Neuronal stem cell (in vitro differentiated cells): ENCODE data around the gene UBE2QL1.

Experiments used
- DNase-seq: peaks from one replicate; pipeline ENCODE4 v3.0.0-alpha.2; 2013; ENCODE audit warnings: low spot score
- H2AFZ ChIP-seq: one replicate; pipeline ENCODE4 v1.6.1; 2013; ENCODE audit warnings: mild to moderate bottlenecking, low read length, inconsistent platforms
- H2AK5ac ChIP-seq: 2 replicates; pipeline ENCODE4 v1.6.1; 2013; ENCODE audit warnings: low read depth, mild to moderate bottlenecking, inconsistent platforms, low read length, moderate library complexity, mixed read lengths
- H2BK120ac ChIP-seq: 2 replicates; pipeline ENCODE4 v1.6.1; 2013; ENCODE audit warnings: low read depth, mild to moderate bottlenecking, inconsistent platforms, low read length, moderate library complexity, mixed read lengths
- H2BK12ac ChIP-seq: one replicate; pipeline ENCODE4 v1.6.1; 2013; ENCODE audit warnings: low read length, inconsistent platforms
- H2BK15ac ChIP-seq: 2 replicates; pipeline ENCODE4 v1.6.1; 2013; ENCODE audit warnings: mild to moderate bottlenecking, low read length, inconsistent platforms, mixed read lengths
- H2BK5ac ChIP-seq: one replicate; pipeline ENCODE4 v1.6.1; 2013; ENCODE audit warnings: inconsistent platforms, mild to moderate bottlenecking, low read length, moderate library complexity
- H3K14ac ChIP-seq: one replicate; pipeline ENCODE4 v1.6.1; 2013; ENCODE audit warnings: low read length, inconsistent platforms
- H3K18ac ChIP-seq: 2 replicates; pipeline ENCODE4 v1.6.1; 2013; ENCODE audit warnings: low read length, inconsistent platforms
- H3K23ac ChIP-seq: 2 replicates; pipeline ENCODE4 v1.6.1; 2013; ENCODE audit warnings: low read depth, mild to moderate bottlenecking, mixed read lengths, low read length, inconsistent platforms; ENCODE audit not compliant: poor library complexity
- H3K27ac ChIP-seq: replicated peaks from 3 replicates; pipeline ENCODE4 v1.5.1; 2013; ENCODE audit warnings: low read length, inconsistent platforms
- H3K27me3 ChIP-seq, 3 experiments: 2 replicates each; pipeline ENCODE4 v1.6.1; 2013; ENCODE audit warnings: low read length in 3 of 3, mild to moderate bottlenecking in 2 of 3, inconsistent platforms in 1 of 3, low read depth in 1 of 3, mixed read lengths in 1 of 3, moderate library complexity in 1 of 3; ENCODE audit not compliant: control insufficient read depth in 3 of 3, insufficient read depth in 3 of 3
- H3K36me3 ChIP-seq, 2 donors: replicated peaks in 1 of 2; 2 replicates each; pipeline ENCODE4 v1.6.1; 2013; ENCODE audit warnings: low read length in 2 of 2; ENCODE audit not compliant: control insufficient read depth in 2 of 2, insufficient read depth in 2 of 2
- H3K4ac ChIP-seq: 2 replicates; pipeline ENCODE4 v1.6.1; 2013; ENCODE audit warnings: inconsistent platforms, mild to moderate bottlenecking, low read length, moderate library complexity
- H3K4me1 ChIP-seq, 2 donors: 1 replicate in 1 of 2; 2 replicates in 1 of 2; pipeline ENCODE4 v1.6.1; 2013; ENCODE audit warnings: low read length in 2 of 2, low read depth in 1 of 2; ENCODE audit not compliant: control insufficient read depth in 2 of 2, insufficient read depth in 1 of 2
- H3K4me2 ChIP-seq: one replicate; pipeline ENCODE4 v1.6.1; 2013; ENCODE audit warnings: mild to moderate bottlenecking, low read length, inconsistent platforms; ENCODE audit not compliant: insufficient read depth, poor library complexity, severe bottlenecking
- H3K4me3 ChIP-seq, 2 donors: 2 replicates each; pipeline ENCODE4 v1.5.1; 2013; ENCODE audit warnings: low read length in 2 of 2, mild to moderate bottlenecking in 2 of 2, inconsistent platforms in 1 of 2, moderate library complexity in 1 of 2
- H3K79me1 ChIP-seq: one replicate; pipeline ENCODE4 v1.6.1; 2013; ENCODE audit warnings: low read depth, mild to moderate bottlenecking, inconsistent platforms, low read length, moderate library complexity
- H3K9ac ChIP-seq: one replicate; pipeline ENCODE4 v1.6.1; 2013; ENCODE audit warnings: mild to moderate bottlenecking, low read depth, low read length, inconsistent platforms; ENCODE audit not compliant: poor library complexity
- H3K9me3 ChIP-seq, 2 donors: replicated peaks in 1 of 2; 2 replicates each; pipeline versions ENCODE3 to v1.6.1; 2013; ENCODE audit warnings: low read length in 2 of 2, mild to moderate bottlenecking in 2 of 2, inconsistent platforms in 1 of 2, low read depth in 1 of 2, mixed read lengths in 1 of 2, moderate library complexity in 1 of 2; ENCODE audit not compliant: control insufficient read depth in 2 of 2, insufficient read depth in 1 of 2
- H4K8ac ChIP-seq: one replicate; pipeline ENCODE4 v1.6.1; 2013; ENCODE audit warnings: low read depth, mild to moderate bottlenecking, inconsistent platforms, low read length, moderate library complexity
- H4K91ac ChIP-seq: one replicate; pipeline ENCODE4 v1.6.1; 2013; ENCODE audit warnings: low read length, low read depth, mild to moderate bottlenecking, inconsistent platforms; ENCODE audit not compliant: poor library complexity
- WGBS, 2 donors: extraction: QIAGEN DNeasy Blood & Tissue Kit; methylation state at CpG; one replicate each; pipeline ENCODE4 v1.1.7; 2013; ENCODE audit warnings: missing lambda C conversion rate in 2 of 2, mixed read lengths in 1 of 2; ENCODE audit not compliant: insufficient read length in 2 of 2, insufficient replicate concordance in 1 of 2; ENCODE audit errors: extremely low coverage in 2 of 2; 5-methylcytosine and 5-hydroxymethylcytosine counted together

Gene UBE2QL1

GRCh38 chr5:6468104-6468503, 19.4 kb downstream of the UBE2QL1 start:
- Histone ChIP-seq H3K36me3 (no peaks in the 10 kb centered on the region), H4K8ac (no peak overlapping the region), H3K27ac (no peak overlapping the region), H3K79me1 (no peaks in the 10 kb centered on the region), H3K14ac (no peak overlapping the region), H3K9me3 (no peaks in the 10 kb centered on the region), H3K18ac (peak overlapping the region; percentile 81), H3K4me3 (no peak overlapping the region), H3K23ac (no peak overlapping the region), H3K9ac (peak overlapping the region; percentile 39), H2BK12ac (peak overlapping the region; percentile 86), H3K4me2 (no peak overlapping the region), H2BK120ac (no peak overlapping the region), H3K4ac (no peak overlapping the region), H2BK5ac (no peak overlapping the region), H2AK5ac (no peak overlapping the region), H2AFZ (peak overlapping the region; percentile 45), H4K91ac (no peak overlapping the region), H2BK15ac (no peak overlapping the region), H3K4me1 (peaks cover 0 to 19% of the 10 kb centered on the region in 2 donors), H3K27me3 (peaks cover 0 to 43% (median 0%) of the 10 kb centered on the region in 3 experiments)
- no peak for DNase-seq
- no CpG with 5 or more reads among the region's 11 CpGs for WGBS, 2 donors

DNA sequence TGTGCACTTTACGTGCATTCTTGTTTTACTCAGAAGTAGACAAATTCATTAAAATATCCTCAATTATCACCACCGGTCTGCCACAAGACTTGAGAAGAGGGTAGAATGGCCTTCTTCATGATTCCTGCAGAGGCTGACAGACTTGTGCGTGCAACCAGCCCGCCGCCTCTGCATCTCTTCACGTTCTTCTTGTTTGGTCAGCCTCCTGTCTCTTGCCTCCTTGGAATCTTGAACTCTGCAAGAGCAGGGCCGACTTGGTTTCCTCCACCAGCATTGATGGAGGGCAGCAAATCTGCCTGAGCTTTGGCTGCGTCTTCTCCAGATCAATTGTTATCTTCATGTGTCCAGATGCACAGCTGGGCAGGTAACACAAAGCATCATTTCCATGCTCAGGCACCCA, 20.2 kb downstream of the UBE2QL1 start:
- Histone ChIP-seq H2BK12ac (no peak overlapping the region), H2BK5ac (no peak overlapping the region), H4K91ac (no peak overlapping the region), H2AK5ac (peak overlapping the region; percentile 16), H3K23ac (peak overlapping the region; percentile 38), H3K27me3 (peaks cover 0 to 50% (median 0%) of the 10 kb centered on the region in 3 experiments), H3K4me2 (no peak overlapping the region), H2BK120ac (peak overlapping the region; percentile 64), H3K9ac (no peak overlapping the region), H3K36me3 (no peaks in the 10 kb centered on the region), H3K79me1 (no peaks in the 10 kb centered on the region), H3K18ac (no peak overlapping the region), H3K4ac (no peak overlapping the region), H3K27ac (no peak overlapping the region), H3K14ac (no peak overlapping the region), H3K9me3 (no peaks in the 10 kb centered on the region), H3K4me1 (peaks cover 0 to 19% of the 10 kb centered on the region in 2 donors), H2AFZ (no peak overlapping the region), H2BK15ac (no peak overlapping the region), H3K4me3 (no peak overlapping the region), H4K8ac (no peak overlapping the region)
- no CpG with 5 or more reads among the region's 8 CpGs for WGBS, 2 donors
- DNase-seq: no peak

- H2BK120ac ChIP-seq: no peak overlapping the region
- H4K8ac ChIP-seq: no peak overlapping the region
- no peak overlapping the region for H3K4me2 ChIP-seq
- no peak overlapping the region for H2AFZ ChIP-seq
- no peak overlapping the region for H2BK12ac ChIP-seq
- no peak overlapping the region for H3K27ac ChIP-seq
- no peak overlapping the region for H3K4ac ChIP-seq
- H3K14ac ChIP-seq: no peak overlapping the region
- H3K4me3 ChIP-seq: no peak overlapping the region
- H3K27me3 ChIP-seq: peaks cover 0 to 59% (median 0%) of the 10 kb centered on the region in 3 experiments
- H3K4me1 ChIP-seq: peaks cover 0 to 19% of the 10 kb centered on the region in 2 donors
- H3K23ac ChIP-seq: no peak overlapping the region
- WGBS, 2 donors: no CpG with 5 or more reads among the region's 11 CpGs
- no peak overlapping the region for H2BK5ac ChIP-seq
- no peak overlapping the region for H3K18ac ChIP-seq
- H4K91ac ChIP-seq: no peak overlapping the region
- H2BK15ac ChIP-seq: no peak overlapping the region
- H2AK5ac ChIP-seq: no peak overlapping the region
- H3K9ac ChIP-seq: no peak overlapping the region
- H3K36me3 ChIP-seq: no peaks in the 10 kb centered on the region
- H3K9me3 ChIP-seq: no peaks in the 10 kb centered on the region
- no peak for DNase-seq
- H3K79me1 ChIP-seq: no peaks in the 10 kb centered on the region
These were observed 21.2 kb downstream of the UBE2QL1 start for GRCh38 chr5:6469836-6470235.

DNA sequence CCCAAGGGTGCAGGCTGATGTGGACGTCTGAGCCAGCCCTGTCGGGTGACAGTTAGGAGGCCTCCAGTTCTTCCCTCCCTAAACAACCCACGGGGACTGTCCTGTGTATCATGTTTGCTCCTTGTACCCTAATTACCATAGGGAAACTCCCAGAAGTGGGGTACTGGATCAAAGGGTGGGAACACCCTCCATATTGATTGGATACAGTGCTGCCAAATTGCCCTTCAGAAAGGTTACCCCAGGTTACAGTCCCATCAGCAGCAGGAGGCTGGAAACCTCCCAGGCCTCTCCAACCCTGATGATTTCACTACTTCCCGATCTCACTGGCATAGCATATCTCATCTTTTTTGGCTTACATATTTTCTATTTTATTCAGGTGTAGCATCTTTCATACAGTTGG, 22.0 kb downstream of the UBE2QL1 start:
- no peak overlapping the region for H3K18ac ChIP-seq
- DNase-seq: no peak
- no peaks in the 10 kb centered on the region for H3K9me3 ChIP-seq
- H3K4me3 ChIP-seq: no peak overlapping the region
- no peak overlapping the region for H2BK12ac ChIP-seq
- no peak overlapping the region for H2AK5ac ChIP-seq
- WGBS, 2 donors: no CpG with 5 or more reads among the region's 4 CpGs
- no peak overlapping the region for H3K9ac ChIP-seq
- no peak overlapping the region for H2AFZ ChIP-seq
- H4K8ac ChIP-seq: no peak overlapping the region
- H2BK5ac ChIP-seq: no peak overlapping the region
- no peak overlapping the region for H3K4me2 ChIP-seq
- H3K27me3 ChIP-seq: peaks cover 0 to 60% (median 0%) of the 10 kb centered on the region in 3 experiments
- H4K91ac ChIP-seq: no peak overlapping the region
- no peak overlapping the region for H2BK15ac ChIP-seq
- H2BK120ac ChIP-seq: no peak overlapping the region
- H3K14ac ChIP-seq: no peak overlapping the region
- H3K23ac ChIP-seq: no peak overlapping the region
- no peaks in the 10 kb centered on the region for H3K36me3 ChIP-seq
- H3K4ac ChIP-seq: no peak overlapping the region
- H3K79me1 ChIP-seq: no peaks in the 10 kb centered on the region
- H3K27ac ChIP-seq: no peak overlapping the region
- H3K4me1 ChIP-seq: peaks cover 0 to 17% of the 10 kb centered on the region in 2 donors
